Mammary epithelial cell (primary cell): ENCODE measurements around the gene CACNG5.

Experiments used
- EZH2 ChIP-seq: IDR thresholded peaks from 2 replicates; pipeline ENCODE4 v1.6.1; 2012; ENCODE audit warnings: low read length, inconsistent platforms, borderline replicate concordance
- TF ChIP-seq, protein P1 (sequence below), 2 donors: IDR thresholded peaks in 1 of 2; conservative IDR thresholded peaks in 1 of 2; 2 replicates each; pipeline ENCODE4 v1.5.1; 2011 to 2012; ENCODE audit warnings: inconsistent platforms in 2 of 2, low read length in 2 of 2, mild to moderate bottlenecking in 2 of 2, control low read depth in 1 of 2, low read depth in 1 of 2; ENCODE audit not compliant: insufficient read depth in 1 of 2; ENCODE audit errors: extremely low read depth in 1 of 2

DNA sequence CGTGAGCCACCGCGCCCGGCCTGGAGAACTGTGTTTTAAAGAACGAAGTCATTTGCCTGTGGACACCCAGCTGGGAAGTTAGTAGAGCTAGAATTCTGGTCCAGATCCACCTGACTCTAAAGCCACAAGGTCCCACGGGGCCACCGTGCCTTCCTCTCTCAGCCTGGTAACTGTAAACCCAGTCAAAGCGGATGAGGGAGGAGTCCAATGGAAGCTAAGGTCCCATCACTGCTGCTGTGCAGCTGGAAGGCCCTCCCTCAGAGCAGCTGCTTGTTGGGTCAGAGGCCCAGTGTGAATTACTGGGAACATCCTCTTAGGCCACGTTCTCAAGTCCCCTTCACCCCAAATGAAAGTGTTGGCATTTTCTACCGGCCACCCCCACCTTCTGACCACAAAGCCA, 48.8 kb upstream of the CACNG5 start:
- TF ChIP-seq, protein P1, sequence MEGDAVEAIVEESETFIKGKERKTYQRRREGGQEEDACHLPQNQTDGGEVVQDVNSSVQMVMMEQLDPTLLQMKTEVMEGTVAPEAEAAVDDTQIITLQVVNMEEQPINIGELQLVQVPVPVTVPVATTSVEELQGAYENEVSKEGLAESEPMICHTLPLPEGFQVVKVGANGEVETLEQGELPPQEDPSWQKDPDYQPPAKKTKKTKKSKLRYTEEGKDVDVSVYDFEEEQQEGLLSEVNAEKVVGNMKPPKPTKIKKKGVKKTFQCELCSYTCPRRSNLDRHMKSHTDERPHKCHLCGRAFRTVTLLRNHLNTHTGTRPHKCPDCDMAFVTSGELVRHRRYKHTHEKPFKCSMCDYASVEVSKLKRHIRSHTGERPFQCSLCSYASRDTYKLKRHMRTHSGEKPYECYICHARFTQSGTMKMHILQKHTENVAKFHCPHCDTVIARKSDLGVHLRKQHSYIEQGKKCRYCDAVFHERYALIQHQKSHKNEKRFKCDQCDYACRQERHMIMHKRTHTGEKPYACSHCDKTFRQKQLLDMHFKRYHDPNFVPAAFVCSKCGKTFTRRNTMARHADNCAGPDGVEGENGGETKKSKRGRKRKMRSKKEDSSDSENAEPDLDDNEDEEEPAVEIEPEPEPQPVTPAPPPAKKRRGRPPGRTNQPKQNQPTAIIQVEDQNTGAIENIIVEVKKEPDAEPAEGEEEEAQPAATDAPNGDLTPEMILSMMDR (conservative IDR thresholded peaks at IDR 0.05 in 1 of 2, IDR thresholded peaks at IDR 0.05 in 1 of 2; ENCODE audit: extremely low read depth in 1 of 2, insufficient read depth in 1 of 2, low read depth in 1 of 2, low read length in 2 of 2) = no peak
- TF ChIP-seq EZH2 = no peak
